Measurements from ENCODE around the gene CHKA. TPM values are rescaled to one million over a fixed set of nuclear protein-coding genes. Genes with fewer than 3 reads are reported as not detected.

Gene CHKA
- total and polyA plus RNA-seq, 2 donors from 2014 or later, result 23.2 to 26.3 TPM

DNA sequence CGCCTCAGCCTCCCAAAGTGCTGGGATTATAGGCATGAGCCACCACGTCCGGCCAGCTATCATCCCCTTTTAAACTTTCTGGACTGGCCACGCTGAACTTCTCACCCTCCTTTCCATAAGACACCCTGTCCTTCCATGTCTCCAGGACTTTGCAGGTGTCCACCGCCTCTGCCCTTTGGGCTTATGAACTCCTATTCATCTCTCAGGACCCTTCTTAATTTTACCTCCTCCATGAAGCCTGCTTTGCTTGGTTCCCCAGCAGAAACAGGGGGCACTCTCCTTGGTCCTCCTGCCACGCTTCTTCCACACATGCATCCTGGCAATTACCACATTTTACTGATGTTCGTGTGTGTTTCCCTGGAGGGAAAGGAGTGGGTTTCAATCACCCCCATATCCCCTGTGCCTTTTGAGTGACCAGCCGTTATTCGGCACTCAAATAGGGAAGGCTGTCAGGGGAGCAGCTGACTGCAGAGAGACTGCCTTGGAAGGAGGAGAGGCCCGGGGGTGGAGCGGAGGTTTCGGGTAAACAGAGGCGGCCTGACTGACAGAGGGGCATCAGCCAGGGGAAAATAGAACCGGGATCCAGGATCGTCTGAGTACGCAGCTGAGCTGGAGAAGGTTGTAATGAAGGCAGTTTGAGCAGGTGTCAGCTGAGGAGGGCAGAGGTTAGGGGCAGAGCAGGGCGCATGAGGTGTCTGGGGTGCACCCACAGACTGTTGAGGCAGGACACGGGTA is 27.1 kb upstream of the CHKA start:
- DNase-seq (no peak), FAIRE-seq (no peak)
- intact Hi-C loops (cut with DNase I), result no loop called here
- no peak overlapping the region for H3K4me3 ChIP-seq (ENCODE audit: low read length in 3 of 3)
- TF ChIP-seq, protein P1, sequence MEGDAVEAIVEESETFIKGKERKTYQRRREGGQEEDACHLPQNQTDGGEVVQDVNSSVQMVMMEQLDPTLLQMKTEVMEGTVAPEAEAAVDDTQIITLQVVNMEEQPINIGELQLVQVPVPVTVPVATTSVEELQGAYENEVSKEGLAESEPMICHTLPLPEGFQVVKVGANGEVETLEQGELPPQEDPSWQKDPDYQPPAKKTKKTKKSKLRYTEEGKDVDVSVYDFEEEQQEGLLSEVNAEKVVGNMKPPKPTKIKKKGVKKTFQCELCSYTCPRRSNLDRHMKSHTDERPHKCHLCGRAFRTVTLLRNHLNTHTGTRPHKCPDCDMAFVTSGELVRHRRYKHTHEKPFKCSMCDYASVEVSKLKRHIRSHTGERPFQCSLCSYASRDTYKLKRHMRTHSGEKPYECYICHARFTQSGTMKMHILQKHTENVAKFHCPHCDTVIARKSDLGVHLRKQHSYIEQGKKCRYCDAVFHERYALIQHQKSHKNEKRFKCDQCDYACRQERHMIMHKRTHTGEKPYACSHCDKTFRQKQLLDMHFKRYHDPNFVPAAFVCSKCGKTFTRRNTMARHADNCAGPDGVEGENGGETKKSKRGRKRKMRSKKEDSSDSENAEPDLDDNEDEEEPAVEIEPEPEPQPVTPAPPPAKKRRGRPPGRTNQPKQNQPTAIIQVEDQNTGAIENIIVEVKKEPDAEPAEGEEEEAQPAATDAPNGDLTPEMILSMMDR (IDR thresholded peaks at IDR 0.05; ENCODE audit: borderline replicate concordance, extremely low read depth, insufficient read depth), result no peak
- H3K4me1 ChIP-seq (ENCODE audit: control insufficient read depth in 2 of 3, insufficient read depth in 2 of 3, low read depth in 1 of 3, low read length in 3 of 3), result peaks cover 0 to 16% (median 12%) of the 10 kb centered on the region in 3 donors
- no peaks in the 10 kb centered on the region for H3K36me3 ChIP-seq (ENCODE audit: control insufficient read depth in 2 of 3, insufficient read depth in 3 of 3, low read length in 3 of 3)
- H3K27me3 ChIP-seq (ENCODE audit: control insufficient read depth, insufficient read depth, low read length), result no peaks in the 10 kb centered on the region
- no peak overlapping the region for H3K9ac ChIP-seq (ENCODE audit: low read length in 3 of 3)
- no peaks in the 10 kb centered on the region for H3K9me3 ChIP-seq (ENCODE audit: control insufficient read depth in 2 of 3, insufficient read depth in 1 of 3, low read length in 3 of 3)
- H3K27ac ChIP-seq (ENCODE audit: low read depth in 2 of 2, low read length in 2 of 2), result no peak overlapping the region

DNA sequence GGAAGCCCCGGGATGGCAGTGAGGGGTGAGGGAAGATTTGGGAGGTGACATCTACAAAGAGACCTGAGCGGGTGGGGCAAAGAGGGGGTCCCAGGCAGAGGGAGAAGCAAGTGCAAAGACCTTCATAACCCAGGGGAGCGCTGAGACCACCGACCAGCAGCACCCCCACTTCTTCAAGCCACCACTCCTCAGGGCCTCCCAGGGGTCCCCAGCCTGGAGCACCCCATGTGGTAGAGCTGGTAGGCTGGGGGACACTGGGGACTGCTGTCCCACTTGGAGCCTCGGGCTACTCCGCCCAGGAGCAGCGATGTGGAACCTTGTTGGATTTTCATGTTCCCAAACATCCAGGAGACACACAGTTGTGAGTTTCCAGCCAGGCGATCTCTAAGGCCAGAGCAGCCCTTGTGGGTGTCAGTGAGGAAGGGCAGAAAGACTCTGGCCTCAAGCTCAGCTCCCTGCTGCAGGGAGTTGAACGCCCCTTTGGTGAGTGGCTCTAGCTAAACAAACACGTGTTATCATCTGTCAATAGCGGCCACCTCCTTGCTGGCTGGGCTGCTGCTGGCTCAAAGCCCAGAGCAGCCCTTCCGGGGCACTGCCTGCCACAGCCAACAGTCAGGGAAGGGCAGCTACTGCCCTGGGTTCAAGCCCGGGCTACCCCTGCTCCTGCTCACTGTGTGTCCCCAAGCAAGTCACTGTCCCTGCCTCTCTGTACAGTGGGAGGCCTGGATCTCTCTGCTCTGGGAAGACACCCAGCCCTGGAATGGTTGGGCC is 25.7 kb upstream of the CHKA start:
- H3K27ac ChIP-seq (ENCODE audit: low read depth in 2 of 2, low read length in 2 of 2), result peak overlapping the region; percentile 84 to 85
- H3K36me3 ChIP-seq (ENCODE audit: control insufficient read depth in 2 of 3, insufficient read depth in 3 of 3, low read length in 3 of 3), result no peaks in the 10 kb centered on the region
- TF ChIP-seq, protein P1 (IDR thresholded peaks at IDR 0.05; ENCODE audit: borderline replicate concordance, extremely low read depth, insufficient read depth), result no peak
- FAIRE-seq (no peak), DNase-seq (peak in 2 of 5 donors; percentile 32 to 52)
- peak overlapping the region in 1 of 3 donors; percentile 69 for H3K9ac ChIP-seq (ENCODE audit: low read length in 3 of 3)
- no peaks in the 10 kb centered on the region for H3K27me3 ChIP-seq (ENCODE audit: control insufficient read depth, insufficient read depth, low read length)
- intact Hi-C loops (cut with DNase I), result no loop called here
- no peak overlapping the region for H3K4me3 ChIP-seq (ENCODE audit: low read length in 3 of 3)
- no peaks in the 10 kb centered on the region for H3K9me3 ChIP-seq (ENCODE audit: control insufficient read depth in 2 of 3, insufficient read depth in 1 of 3, low read length in 3 of 3)
- peaks cover 0 to 16% (median 12%) of the 10 kb centered on the region in 3 donors for H3K4me1 ChIP-seq (ENCODE audit: control insufficient read depth in 2 of 3, insufficient read depth in 2 of 3, low read depth in 1 of 3, low read length in 3 of 3)

- no peak overlapping the region for H3K4me3 ChIP-seq (ENCODE audit: low read length in 3 of 3)
- FAIRE-seq (no peak), DNase-seq (peak in 1 of 5 donors; percentile 98)
- H3K9ac ChIP-seq (ENCODE audit: low read length in 3 of 3), result peak overlapping the region in 1 of 3 donors; percentile 69
- H3K27ac ChIP-seq (ENCODE audit: low read depth in 2 of 2, low read length in 2 of 2), result peak overlapping the region; percentile 84 to 85
- no peaks in the 10 kb centered on the region for H3K36me3 ChIP-seq (ENCODE audit: control insufficient read depth in 2 of 3, insufficient read depth in 3 of 3, low read length in 3 of 3)
- H3K27me3 ChIP-seq (ENCODE audit: control insufficient read depth, insufficient read depth, low read length), result no peaks in the 10 kb centered on the region
- no peaks in the 10 kb centered on the region for H3K9me3 ChIP-seq (ENCODE audit: control insufficient read depth in 2 of 3, insufficient read depth in 1 of 3, low read length in 3 of 3)
- TF ChIP-seq, protein P1 (IDR thresholded peaks at IDR 0.05; ENCODE audit: borderline replicate concordance, extremely low read depth, insufficient read depth), result no peak
- intact Hi-C loops (cut with DNase I), result no loop called here
- peaks cover 0 to 16% (median 12%) of the 10 kb centered on the region in 3 donors for H3K4me1 ChIP-seq (ENCODE audit: control insufficient read depth in 2 of 3, insufficient read depth in 2 of 3, low read depth in 1 of 3, low read length in 3 of 3)
Observed at GRCh38 chr11:68146010-68146540, 24.9 kb upstream of the CHKA start.
